Measurements from ENCODE around the gene CDKAL1.

DNA sequence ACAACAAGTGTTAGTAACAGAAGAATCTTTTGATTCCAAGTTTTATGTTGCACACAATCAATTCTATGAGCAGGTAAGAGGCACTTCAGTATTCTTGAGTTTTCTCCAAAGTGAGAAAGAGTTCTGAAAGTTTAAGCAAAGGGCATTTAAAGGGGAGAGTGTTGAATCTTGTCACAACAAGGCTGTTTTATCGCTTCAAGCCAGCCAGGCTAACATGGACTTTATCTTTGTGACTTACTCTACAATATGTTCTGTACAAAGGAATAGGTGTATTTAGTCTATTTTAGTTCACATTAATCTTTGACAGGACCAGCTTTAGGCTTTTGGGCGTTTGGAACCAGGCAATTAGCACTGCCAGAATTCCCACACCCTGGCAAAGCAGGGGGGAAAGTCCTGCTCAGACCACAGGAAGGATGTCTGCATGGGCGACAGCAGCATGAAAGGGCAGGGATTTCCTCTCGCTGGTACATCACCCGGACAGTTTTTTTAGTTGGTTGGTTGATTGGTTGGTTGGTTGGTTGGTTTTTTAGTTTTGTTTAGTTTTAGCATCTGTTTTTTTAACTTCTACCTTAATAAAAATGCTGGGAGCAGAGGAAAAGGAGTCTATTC is 663.9 kb downstream of the CDKAL1 start:
- TF ChIP-seq, protein P1, sequence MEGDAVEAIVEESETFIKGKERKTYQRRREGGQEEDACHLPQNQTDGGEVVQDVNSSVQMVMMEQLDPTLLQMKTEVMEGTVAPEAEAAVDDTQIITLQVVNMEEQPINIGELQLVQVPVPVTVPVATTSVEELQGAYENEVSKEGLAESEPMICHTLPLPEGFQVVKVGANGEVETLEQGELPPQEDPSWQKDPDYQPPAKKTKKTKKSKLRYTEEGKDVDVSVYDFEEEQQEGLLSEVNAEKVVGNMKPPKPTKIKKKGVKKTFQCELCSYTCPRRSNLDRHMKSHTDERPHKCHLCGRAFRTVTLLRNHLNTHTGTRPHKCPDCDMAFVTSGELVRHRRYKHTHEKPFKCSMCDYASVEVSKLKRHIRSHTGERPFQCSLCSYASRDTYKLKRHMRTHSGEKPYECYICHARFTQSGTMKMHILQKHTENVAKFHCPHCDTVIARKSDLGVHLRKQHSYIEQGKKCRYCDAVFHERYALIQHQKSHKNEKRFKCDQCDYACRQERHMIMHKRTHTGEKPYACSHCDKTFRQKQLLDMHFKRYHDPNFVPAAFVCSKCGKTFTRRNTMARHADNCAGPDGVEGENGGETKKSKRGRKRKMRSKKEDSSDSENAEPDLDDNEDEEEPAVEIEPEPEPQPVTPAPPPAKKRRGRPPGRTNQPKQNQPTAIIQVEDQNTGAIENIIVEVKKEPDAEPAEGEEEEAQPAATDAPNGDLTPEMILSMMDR (IDR thresholded peaks at IDR 0.05), result no peak
- TF ChIP-seq POLR2A (IDR thresholded peaks at IDR 0.05) (no peak), POLR2AphosphoS5 (IDR thresholded peaks at IDR 0.05) (no peak)
